SK-N-SH treated with all-trans-retinoic acid at 6 μM for 48 hours (cell line): Measurements from ENCODE around the gene NDOR1.

Experiments used
- ATAC-seq: fragments of 200-7000 bp; cut with Tn5 transposase; 3 replicates; pipeline ENCODE4 v1.9.1; 2020; ENCODE audit warnings: mild to moderate bottlenecking, moderate library complexity
- ARNTL ChIP-seq: fragments of 450-650 bp; formaldehyde crosslinking; IDR thresholded peaks from 2 replicates; pipeline ENCODE4 v1.5.0; 2020; ENCODE audit warnings: low read depth, mild to moderate bottlenecking, moderate library complexity, borderline replicate concordance
- BACH2 ChIP-seq: fragments of 250-450 bp; sonication (Bioruptor Pico); IDR thresholded peaks from 2 replicates; pipeline ENCODE4 v1.9.0; 2021; ENCODE audit warnings: mild to moderate bottlenecking, borderline replicate concordance
- CSDC2 ChIP-seq: fragments of 250-450 bp; sonication (Bioruptor Pico); IDR thresholded peaks from 2 replicates; pipeline ENCODE4 v1.5.0; 2020; ENCODE audit warnings: mild to moderate bottlenecking, moderate library complexity
- ESRRG ChIP-seq: fragments of 250-450 bp; sonication (Bioruptor Pico); IDR thresholded peaks from 2 replicates; pipeline ENCODE4 v1.6.1; 2021; ENCODE audit warnings: mild to moderate bottlenecking
- GLIS3 ChIP-seq: fragments of 250-450 bp; sonication (Bioruptor Pico); IDR thresholded peaks from 2 replicates; pipeline ENCODE4 v1.5.0; 2020; ENCODE audit warnings: mild to moderate bottlenecking, moderate library complexity
- ISL1 ChIP-seq: fragments of 250-450 bp; sonication (Bioruptor Pico); IDR thresholded peaks from 2 replicates; pipeline ENCODE4 v2.1.2; 2022; ENCODE audit warnings: mild to moderate bottlenecking, moderate library complexity
- OSR1 ChIP-seq: fragments of 250-450 bp; sonication (Bioruptor Pico); IDR thresholded peaks from 2 replicates; pipeline ENCODE4 v1.8.0; 2022; ENCODE audit warnings: moderate library complexity, mild to moderate bottlenecking, inconsistent platforms
- PPARA ChIP-seq: fragments of 250-450 bp; sonication (Bioruptor Pico); IDR thresholded peaks from 2 replicates; pipeline ENCODE4 v1.5.0; 2020; ENCODE audit warnings: mild to moderate bottlenecking, borderline replicate concordance
- RARB ChIP-seq: fragments of 250-450 bp; sonication (Bioruptor Pico); IDR thresholded peaks from 2 replicates; pipeline ENCODE4 v1.8.0; 2021; ENCODE audit warnings: mild to moderate bottlenecking, moderate library complexity
- SNAI2 ChIP-seq: fragments of 250-450 bp; sonication (Bioruptor Pico); IDR thresholded peaks from 2 replicates; pipeline ENCODE4 v1.5.0; 2020; ENCODE audit warnings: mild to moderate bottlenecking, moderate library complexity
- TCF4 ChIP-seq: fragments of 250-450 bp; sonication (Bioruptor Pico); IDR thresholded peaks from 2 replicates; pipeline ENCODE4 v1.8.0; 2021; ENCODE audit warnings: mild to moderate bottlenecking, moderate library complexity, borderline replicate concordance
- ZFP3 ChIP-seq: fragments of 250-450 bp; sonication (Bioruptor Pico); IDR thresholded peaks from 2 replicates; pipeline ENCODE4 v1.5.0; 2020; ENCODE audit warnings: mild to moderate bottlenecking, moderate library complexity
- ZFP30 ChIP-seq: fragments of 450-650 bp; formaldehyde crosslinking; IDR thresholded peaks from 2 replicates; pipeline ENCODE4 v1.5.0; 2022; ENCODE audit warnings: mild to moderate bottlenecking, moderate library complexity
- ZNF565 ChIP-seq: fragments of 450-650 bp; formaldehyde crosslinking; conservative IDR thresholded peaks from 2 replicates; pipeline ENCODE4 v1.5.0; 2020; ENCODE audit warnings: low read depth, mild to moderate bottlenecking, moderate library complexity
- ZNF70 ChIP-seq: fragments of 450-650 bp; formaldehyde crosslinking; IDR thresholded peaks from 2 replicates; pipeline ENCODE4 v1.5.0; 2020; ENCODE audit warnings: mild to moderate bottlenecking, moderate library complexity
- ZNF8 ChIP-seq: fragments of 450-650 bp; formaldehyde crosslinking; IDR thresholded peaks from 2 replicates; pipeline ENCODE4 v1.5.0; 2020; ENCODE audit warnings: mild to moderate bottlenecking, moderate library complexity
- TF ChIP-seq, protein P1 (sequence below): fragments of 250-450 bp; sonication (Bioruptor Pico); IDR thresholded peaks from 2 replicates; pipeline ENCODE4 v1.5.1; 2021; ENCODE audit warnings: mild to moderate bottlenecking, moderate library complexity
- TF ChIP-seq, protein P2 (sequence below): fragments of 250-450 bp; sonication (Bioruptor Pico); IDR thresholded peaks from 2 replicates; pipeline ENCODE4 v1.5.1; 2020; ENCODE audit warnings: low read depth, mild to moderate bottlenecking, moderate library complexity
- TF ChIP-seq, protein P3 (sequence below): fragments of 250-450 bp; sonication (Bioruptor Pico); IDR thresholded peaks from 2 replicates; pipeline ENCODE4 v1.8.0; 2021; ENCODE audit warnings: low read depth, mild to moderate bottlenecking, moderate library complexity, borderline replicate concordance
- TF ChIP-seq, protein P4 (sequence below): fragments of 250-450 bp; sonication (Bioruptor Pico); IDR thresholded peaks from 2 replicates; pipeline ENCODE4 v1.5.0; 2020; ENCODE audit warnings: mild to moderate bottlenecking, moderate library complexity
- TF ChIP-seq, protein P5 (sequence below): fragments of 250-450 bp; sonication (Bioruptor Pico); IDR thresholded peaks from 2 replicates; pipeline ENCODE4 v1.8.0; 2020; ENCODE audit warnings: mild to moderate bottlenecking, moderate library complexity, borderline replicate concordance

NDOR1 gene

DNA sequence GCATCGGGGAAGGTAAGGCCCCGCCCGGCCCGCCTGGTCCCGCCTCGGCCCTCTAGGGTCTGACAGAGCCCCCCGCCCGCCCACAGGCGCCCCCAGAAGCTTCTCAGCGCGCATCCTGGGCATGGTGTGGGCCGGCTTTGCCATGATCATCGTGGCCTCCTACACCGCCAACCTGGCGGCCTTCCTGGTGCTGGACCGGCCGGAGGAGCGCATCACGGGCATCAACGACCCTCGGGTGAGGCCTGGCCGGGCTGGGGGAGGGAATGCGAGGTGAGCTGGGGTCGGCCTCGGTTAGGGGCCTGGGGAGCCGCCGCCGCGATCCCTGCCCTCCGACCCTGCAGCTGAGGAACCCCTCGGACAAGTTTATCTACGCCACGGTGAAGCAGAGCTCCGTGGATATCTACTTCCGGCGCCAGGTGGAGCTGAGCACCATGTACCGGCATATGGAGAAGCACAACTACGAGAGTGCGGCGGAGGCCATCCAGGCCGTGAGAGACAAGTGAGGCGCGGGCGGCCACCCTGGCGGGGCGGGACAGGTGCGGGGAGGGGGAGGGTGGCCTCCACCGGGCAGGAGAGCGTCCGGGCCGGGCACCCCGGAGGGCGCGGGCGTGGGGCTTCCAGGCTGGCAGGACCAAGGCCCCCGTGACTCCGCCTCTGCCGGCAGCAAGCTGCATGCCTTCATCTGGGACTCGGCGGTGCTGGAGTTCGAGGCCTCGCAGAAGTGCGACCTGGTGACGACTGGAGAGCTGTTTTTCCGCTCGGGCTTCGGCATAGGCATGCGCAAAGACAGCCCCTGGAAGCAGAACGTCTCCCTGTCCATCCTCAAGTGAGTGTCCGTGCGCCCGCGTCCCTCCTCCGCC lies 42.8 kb upstream of the NDOR1 start:
- no peak for ATAC-seq
- no peak for TF ChIP-seq ESRRG (CRISPR knock-in tag)
- no peak for TF ChIP-seq ZNF8 (CRISPR knock-in tag)
- no peak for TF ChIP-seq SNAI2 (CRISPR knock-in tag)
- TF ChIP-seq, protein P1, sequence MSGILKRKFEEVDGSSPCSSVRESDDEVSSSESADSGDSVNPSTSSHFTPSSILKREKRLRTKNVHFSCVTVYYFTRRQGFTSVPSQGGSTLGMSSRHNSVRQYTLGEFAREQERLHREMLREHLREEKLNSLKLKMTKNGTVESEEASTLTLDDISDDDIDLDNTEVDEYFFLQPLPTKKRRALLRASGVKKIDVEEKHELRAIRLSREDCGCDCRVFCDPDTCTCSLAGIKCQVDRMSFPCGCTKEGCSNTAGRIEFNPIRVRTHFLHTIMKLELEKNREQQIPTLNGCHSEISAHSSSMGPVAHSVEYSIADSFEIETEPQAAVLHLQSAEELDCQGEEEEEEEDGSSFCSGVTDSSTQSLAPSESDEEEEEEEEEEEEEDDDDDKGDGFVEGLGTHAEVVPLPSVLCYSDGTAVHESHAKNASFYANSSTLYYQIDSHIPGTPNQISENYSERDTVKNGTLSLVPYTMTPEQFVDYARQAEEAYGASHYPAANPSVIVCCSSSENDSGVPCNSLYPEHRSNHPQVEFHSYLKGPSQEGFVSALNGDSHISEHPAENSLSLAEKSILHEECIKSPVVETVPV (CRISPR knock-in tag) = no peak
- no peak for TF ChIP-seq OSR1 (CRISPR knock-in tag)
- no peak for TF ChIP-seq TCF4 (CRISPR knock-in tag)
- TF ChIP-seq ZFP3 = no peak
- TF ChIP-seq GLIS3 (CRISPR knock-in tag) = no peak
- no peak for TF ChIP-seq ZNF565 (CRISPR knock-in tag)
- TF ChIP-seq, protein P2, sequence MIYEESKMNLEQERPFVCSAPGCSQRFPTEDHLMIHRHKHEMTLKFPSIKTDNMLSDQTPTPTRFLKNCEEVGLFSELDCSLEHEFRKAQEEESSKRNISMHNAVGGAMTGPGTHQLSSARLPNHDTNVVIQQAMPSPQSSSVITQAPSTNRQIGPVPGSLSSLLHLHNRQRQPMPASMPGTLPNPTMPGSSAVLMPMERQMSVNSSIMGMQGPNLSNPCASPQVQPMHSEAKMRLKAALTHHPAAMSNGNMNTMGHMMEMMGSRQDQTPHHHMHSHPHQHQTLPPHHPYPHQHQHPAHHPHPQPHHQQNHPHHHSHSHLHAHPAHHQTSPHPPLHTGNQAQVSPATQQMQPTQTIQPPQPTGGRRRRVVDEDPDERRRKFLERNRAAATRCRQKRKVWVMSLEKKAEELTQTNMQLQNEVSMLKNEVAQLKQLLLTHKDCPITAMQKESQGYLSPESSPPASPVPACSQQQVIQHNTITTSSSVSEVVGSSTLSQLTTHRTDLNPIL (CRISPR knock-in tag) = no peak
- no peak for TF ChIP-seq CSDC2
- TF ChIP-seq BACH2 = no peak
- no peak for TF ChIP-seq RARB
- no peak for TF ChIP-seq ZFP30 (CRISPR knock-in tag)
- TF ChIP-seq, protein P3, sequence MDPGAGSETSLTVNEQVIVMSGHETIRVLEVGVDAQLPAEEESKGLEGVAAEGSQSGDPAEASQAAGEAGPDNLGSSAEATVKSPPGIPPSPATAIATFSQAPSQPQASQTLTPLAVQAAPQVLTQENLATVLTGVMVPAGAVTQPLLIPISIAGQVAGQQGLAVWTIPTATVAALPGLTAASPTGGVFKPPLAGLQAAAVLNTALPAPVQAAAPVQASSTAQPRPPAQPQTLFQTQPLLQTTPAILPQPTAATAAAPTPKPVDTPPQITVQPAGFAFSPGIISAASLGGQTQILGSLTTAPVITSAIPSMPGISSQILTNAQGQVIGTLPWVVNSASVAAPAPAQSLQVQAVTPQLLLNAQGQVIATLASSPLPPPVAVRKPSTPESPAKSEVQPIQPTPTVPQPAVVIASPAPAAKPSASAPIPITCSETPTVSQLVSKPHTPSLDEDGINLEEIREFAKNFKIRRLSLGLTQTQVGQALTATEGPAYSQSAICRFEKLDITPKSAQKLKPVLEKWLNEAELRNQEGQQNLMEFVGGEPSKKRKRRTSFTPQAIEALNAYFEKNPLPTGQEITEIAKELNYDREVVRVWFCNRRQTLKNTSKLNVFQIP = no peak
- no peak for TF ChIP-seq ZNF70 (CRISPR knock-in tag)
- TF ChIP-seq, protein P4, sequence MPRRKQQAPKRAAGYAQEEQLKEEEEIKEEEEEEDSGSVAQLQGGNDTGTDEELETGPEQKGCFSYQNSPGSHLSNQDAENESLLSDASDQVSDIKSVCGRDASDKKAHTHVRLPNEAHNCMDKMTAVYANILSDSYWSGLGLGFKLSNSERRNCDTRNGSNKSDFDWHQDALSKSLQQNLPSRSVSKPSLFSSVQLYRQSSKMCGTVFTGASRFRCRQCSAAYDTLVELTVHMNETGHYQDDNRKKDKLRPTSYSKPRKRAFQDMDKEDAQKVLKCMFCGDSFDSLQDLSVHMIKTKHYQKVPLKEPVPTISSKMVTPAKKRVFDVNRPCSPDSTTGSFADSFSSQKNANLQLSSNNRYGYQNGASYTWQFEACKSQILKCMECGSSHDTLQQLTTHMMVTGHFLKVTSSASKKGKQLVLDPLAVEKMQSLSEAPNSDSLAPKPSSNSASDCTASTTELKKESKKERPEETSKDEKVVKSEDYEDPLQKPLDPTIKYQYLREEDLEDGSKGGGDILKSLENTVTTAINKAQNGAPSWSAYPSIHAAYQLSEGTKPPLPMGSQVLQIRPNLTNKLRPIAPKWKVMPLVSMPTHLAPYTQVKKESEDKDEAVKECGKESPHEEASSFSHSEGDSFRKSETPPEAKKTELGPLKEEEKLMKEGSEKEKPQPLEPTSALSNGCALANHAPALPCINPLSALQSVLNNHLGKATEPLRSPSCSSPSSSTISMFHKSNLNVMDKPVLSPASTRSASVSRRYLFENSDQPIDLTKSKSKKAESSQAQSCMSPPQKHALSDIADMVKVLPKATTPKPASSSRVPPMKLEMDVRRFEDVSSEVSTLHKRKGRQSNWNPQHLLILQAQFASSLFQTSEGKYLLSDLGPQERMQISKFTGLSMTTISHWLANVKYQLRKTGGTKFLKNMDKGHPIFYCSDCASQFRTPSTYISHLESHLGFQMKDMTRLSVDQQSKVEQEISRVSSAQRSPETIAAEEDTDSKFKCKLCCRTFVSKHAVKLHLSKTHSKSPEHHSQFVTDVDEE (CRISPR knock-in tag) = no peak
- TF ChIP-seq ISL1 (CRISPR knock-in tag) = no peak
- TF ChIP-seq, all 23 proteins: peak for 0

DNA sequence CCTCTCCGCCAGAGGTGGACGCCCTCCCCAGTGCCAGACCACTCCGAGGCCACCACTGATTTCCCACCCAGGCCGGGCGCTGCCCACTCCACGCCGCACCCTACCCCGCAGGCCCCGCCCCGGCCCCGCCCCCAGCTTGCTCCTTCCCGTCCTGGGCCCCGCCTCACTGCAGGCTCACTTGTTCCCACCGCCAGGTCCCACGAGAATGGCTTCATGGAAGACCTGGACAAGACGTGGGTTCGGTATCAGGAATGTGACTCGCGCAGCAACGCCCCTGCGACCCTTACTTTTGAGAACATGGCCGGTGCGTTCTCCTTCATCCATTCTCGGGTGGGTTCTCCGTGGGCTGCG lies 42.2 kb upstream of the NDOR1 start:
- ATAC-seq = no peak
- TF ChIP-seq, protein P5, sequence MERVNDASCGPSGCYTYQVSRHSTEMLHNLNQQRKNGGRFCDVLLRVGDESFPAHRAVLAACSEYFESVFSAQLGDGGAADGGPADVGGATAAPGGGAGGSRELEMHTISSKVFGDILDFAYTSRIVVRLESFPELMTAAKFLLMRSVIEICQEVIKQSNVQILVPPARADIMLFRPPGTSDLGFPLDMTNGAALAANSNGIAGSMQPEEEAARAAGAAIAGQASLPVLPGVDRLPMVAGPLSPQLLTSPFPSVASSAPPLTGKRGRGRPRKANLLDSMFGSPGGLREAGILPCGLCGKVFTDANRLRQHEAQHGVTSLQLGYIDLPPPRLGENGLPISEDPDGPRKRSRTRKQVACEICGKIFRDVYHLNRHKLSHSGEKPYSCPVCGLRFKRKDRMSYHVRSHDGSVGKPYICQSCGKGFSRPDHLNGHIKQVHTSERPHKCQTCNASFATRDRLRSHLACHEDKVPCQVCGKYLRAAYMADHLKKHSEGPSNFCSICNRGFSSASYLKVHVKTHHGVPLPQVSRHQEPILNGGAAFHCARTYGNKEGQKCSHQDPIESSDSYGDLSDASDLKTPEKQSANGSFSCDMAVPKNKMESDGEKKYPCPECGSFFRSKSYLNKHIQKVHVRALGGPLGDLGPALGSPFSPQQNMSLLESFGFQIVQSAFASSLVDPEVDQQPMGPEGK (CRISPR knock-in tag) = no peak
- TF ChIP-seq ESRRG (CRISPR knock-in tag) (no peak), ARNTL (CRISPR knock-in tag) (no peak), PPARA (CRISPR knock-in tag) (no peak), SNAI2 (CRISPR knock-in tag) (no peak), ISL1 (CRISPR knock-in tag) (no peak), TCF4 (CRISPR knock-in tag) (no peak), ZNF70 (CRISPR knock-in tag) (no peak), OSR1 (CRISPR knock-in tag) (no peak), BACH2 (no peak), ZNF8 (CRISPR knock-in tag) (no peak)
- TF ChIP-seq, protein P3 = no peak
